OCI-LY7 (cell line): ENCODE data around the gene CKS2.

Source experiments
- EZH2phosphoT487 ChIP-seq: fragments of 200-600 bp; sonication (generic); IDR thresholded peaks from 2 replicates; pipeline ENCODE4 v1.6.1; 2018; ENCODE audit warnings: low read depth, borderline replicate concordance, mild to moderate bottlenecking, mixed run types, antibody characterized with exemption, low read length, moderate library complexity, mixed read lengths
- TF ChIP-seq, protein P1 (sequence below): fragments of 200-600 bp; sonication (generic); conservative IDR thresholded peaks from 2 replicates; pipeline ENCODE4 v1.5.1; 2014; ENCODE audit warnings: mild to moderate bottlenecking, antibody characterized with exemption, low read length, moderate library complexity, mixed read lengths

DNA sequence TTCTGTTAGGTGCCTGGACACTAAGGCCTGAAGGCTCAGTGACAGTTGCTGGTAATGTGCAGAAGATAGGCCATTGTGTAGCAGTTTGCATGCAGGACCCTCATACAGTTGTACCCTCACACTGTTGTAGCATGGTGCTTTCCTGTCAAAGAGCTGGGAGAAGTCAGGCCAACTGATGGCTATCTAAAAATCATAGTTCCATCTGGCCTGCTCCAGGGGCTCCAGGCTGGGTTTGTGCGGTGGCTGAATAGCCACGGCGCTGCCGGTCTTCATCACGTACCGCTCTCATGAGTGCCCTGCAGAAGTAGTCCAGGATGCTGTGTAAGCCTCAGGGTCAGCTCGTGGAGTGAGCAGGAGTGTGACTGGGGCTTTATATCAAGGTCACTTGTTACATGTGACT is 19.5 kb downstream of the CKS2 start:
- TF ChIP-seq, protein P1, sequence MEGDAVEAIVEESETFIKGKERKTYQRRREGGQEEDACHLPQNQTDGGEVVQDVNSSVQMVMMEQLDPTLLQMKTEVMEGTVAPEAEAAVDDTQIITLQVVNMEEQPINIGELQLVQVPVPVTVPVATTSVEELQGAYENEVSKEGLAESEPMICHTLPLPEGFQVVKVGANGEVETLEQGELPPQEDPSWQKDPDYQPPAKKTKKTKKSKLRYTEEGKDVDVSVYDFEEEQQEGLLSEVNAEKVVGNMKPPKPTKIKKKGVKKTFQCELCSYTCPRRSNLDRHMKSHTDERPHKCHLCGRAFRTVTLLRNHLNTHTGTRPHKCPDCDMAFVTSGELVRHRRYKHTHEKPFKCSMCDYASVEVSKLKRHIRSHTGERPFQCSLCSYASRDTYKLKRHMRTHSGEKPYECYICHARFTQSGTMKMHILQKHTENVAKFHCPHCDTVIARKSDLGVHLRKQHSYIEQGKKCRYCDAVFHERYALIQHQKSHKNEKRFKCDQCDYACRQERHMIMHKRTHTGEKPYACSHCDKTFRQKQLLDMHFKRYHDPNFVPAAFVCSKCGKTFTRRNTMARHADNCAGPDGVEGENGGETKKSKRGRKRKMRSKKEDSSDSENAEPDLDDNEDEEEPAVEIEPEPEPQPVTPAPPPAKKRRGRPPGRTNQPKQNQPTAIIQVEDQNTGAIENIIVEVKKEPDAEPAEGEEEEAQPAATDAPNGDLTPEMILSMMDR, result no peak
- TF ChIP-seq EZH2phosphoT487, result no peak
